CD4-positive, alpha-beta T cell (primary cell): Measurements from ENCODE around the gene CKB. TPM values are rescaled to one million over a fixed set of nuclear protein-coding genes. Genes with fewer than 3 reads are reported as not detected.

ENCODE experiments used
- ATAC-seq: fragments of 200-7000 bp; cut with Tn5 transposase; one replicate; pipeline ENCODE4 v1.10.0; 2022; ENCODE audit warnings: mild to moderate bottlenecking; ENCODE audit not compliant: poor library complexity
- CTCF ChIA-PET: fragments of 350-600 bp; sonication (Branson Sonifier 250); formaldehyde crosslinking; loops from one replicate; lab custom pipeline; 2021; ENCODE audit warnings: antibody characterized with exemption, inconsistent platforms; lab: Charles Lee
- POLR2A ChIA-PET: fragments of 350-600 bp; sonication (Branson Sonifier 250); formaldehyde crosslinking; loops from one replicate; lab custom pipeline; 2021; ENCODE audit warnings: antibody characterized with exemption, inconsistent platforms; lab: Charles Lee
- DNase-seq, 14 experiments: peaks; one replicate each; pipeline ENCODE4 v3.0.0-alpha.2; 2013 to 2020; ENCODE audit warnings: mixed read lengths in 2 of 14
- H3K27ac ChIP-seq, 2 donors: one replicate each; pipeline versions ENCODE4 v1.5.1 to v1.7.0; 2013; ENCODE audit warnings: low read length in 2 of 2, low read depth in 1 of 2, mild to moderate bottlenecking in 1 of 2
- H3K27me3 ChIP-seq, 2 experiments: 1 replicate in 1 of 2; 2 replicates in 1 of 2; pipeline versions ENCODE4 v1.6.1 to v1.7.0; 2013; ENCODE audit warnings: low read length in 2 of 2, control low read depth in 1 of 2, mild to moderate bottlenecking in 1 of 2, moderate library complexity in 1 of 2; ENCODE audit not compliant: insufficient read depth in 2 of 2, control insufficient read depth in 1 of 2
- H3K36me3 ChIP-seq: one replicate; pipeline ENCODE4 v1.6.1; 2013; ENCODE audit warnings: low read length, control low read depth; ENCODE audit not compliant: insufficient read depth
- H3K4me1 ChIP-seq: one replicate; pipeline ENCODE4 v1.6.1; 2013; ENCODE audit warnings: low read length, control low read depth; ENCODE audit not compliant: insufficient read depth
- H3K4me3 ChIP-seq: one replicate; pipeline ENCODE4 v1.5.1; 2013; ENCODE audit warnings: mild to moderate bottlenecking, low read length, moderate library complexity
- H3K9me3 ChIP-seq, 2 experiments: 1 replicate in 1 of 2; 2 replicates in 1 of 2; pipeline versions ENCODE4 v1.6.1 to v1.7.0; 2013; ENCODE audit warnings: low read length in 2 of 2, mild to moderate bottlenecking in 2 of 2, control low read depth in 1 of 2, moderate library complexity in 1 of 2; ENCODE audit not compliant: control insufficient read depth in 1 of 2, insufficient read depth in 1 of 2
- H3K27ac Mint-ChIP-seq: one replicate; pipeline ENCODE4 v1.8.0; 2020; ENCODE audit warnings: mixed read lengths
- H3K27me3 Mint-ChIP-seq: one replicate; pipeline ENCODE4 v1.8.0; 2021; ENCODE audit warnings: mixed read lengths
- H3K36me3 Mint-ChIP-seq: one replicate; pipeline ENCODE4 v1.8.0; 2021; ENCODE audit warnings: low read depth, mixed read lengths
- H3K4me1 Mint-ChIP-seq: one replicate; pipeline ENCODE4 v1.8.0; 2021; ENCODE audit warnings: low read depth, mixed read lengths
- H3K4me3 Mint-ChIP-seq: one replicate; pipeline ENCODE4 v1.8.0; 2020; ENCODE audit warnings: mild to moderate bottlenecking, mixed read lengths
- H3K9me3 Mint-ChIP-seq: one replicate; pipeline ENCODE4 v1.8.0; 2020; ENCODE audit warnings: mixed read lengths
- intact Hi-C, 2 experiments: fragments of 100-400 bp; cut with DNase I in 1 of 2; cut with micrococcal nuclease in 1 of 2; formaldehyde crosslinking; loops; one replicate each; pipeline versions ENCODE4 v1.15.1 to v1.9.0; 2023 to 2025; cut with DNase I, micrococcal nuclease
- total RNA-seq, 174 experiments: library from RNA in 2 of 174; stranded (reverse) in 2 of 174; gene quantifications; one replicate each; pipeline ENCODE4 v1.2.3 and lab custom pipeline; 2021 to 2026
- TF ChIP-seq, protein P1 (sequence below): fragments of 200-600 bp; IDR thresholded peaks from one replicate; pipeline ENCODE4 v1.8.0; 2022; ENCODE audit warnings: antibody characterized with exemption, mild to moderate bottlenecking

CKB gene
- total RNA-seq, 2 experiments from 2014 or later = 5.8 to 6.6 TPM

DNA sequence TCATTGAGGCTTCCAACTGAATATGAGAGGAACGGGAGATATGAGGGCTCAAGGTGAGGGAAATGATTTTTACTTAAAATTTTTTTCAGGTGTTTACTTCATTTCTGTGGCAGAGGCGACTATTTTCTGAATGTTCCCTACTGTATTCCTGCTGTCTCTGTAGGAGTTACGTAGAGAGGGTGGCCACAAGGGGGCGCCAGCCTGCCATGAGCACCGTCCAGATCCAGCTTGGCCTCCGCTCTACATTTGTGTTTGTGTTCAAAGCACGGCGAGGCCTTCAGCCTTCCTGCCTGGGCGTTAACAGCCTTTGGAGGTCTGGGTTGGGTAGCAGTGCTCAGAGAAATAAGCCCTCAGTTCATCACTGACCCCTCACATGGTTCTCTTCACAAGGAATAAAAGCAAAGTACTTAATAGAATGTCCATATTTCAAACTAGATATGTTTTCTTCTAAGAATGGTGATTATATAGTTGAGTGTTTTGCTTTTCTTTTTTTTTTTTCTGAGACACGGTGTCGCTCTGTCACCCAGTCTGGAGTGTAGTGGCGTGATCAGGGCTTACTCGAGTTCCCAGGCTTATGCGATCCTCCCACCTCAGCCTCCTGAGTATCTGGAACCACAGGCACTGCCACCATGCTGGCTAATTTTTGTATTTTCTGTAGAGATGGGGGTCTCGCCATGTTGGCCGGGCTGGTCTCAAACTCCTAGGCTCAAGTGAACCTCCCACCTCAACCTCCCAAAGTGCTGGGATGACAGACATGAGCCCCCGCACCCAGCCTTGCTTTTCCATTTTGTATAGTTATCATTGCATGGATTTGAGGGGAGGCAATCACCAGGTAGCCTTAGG is 22.3 kb downstream of the CKB start:
- TF ChIP-seq, protein P1, sequence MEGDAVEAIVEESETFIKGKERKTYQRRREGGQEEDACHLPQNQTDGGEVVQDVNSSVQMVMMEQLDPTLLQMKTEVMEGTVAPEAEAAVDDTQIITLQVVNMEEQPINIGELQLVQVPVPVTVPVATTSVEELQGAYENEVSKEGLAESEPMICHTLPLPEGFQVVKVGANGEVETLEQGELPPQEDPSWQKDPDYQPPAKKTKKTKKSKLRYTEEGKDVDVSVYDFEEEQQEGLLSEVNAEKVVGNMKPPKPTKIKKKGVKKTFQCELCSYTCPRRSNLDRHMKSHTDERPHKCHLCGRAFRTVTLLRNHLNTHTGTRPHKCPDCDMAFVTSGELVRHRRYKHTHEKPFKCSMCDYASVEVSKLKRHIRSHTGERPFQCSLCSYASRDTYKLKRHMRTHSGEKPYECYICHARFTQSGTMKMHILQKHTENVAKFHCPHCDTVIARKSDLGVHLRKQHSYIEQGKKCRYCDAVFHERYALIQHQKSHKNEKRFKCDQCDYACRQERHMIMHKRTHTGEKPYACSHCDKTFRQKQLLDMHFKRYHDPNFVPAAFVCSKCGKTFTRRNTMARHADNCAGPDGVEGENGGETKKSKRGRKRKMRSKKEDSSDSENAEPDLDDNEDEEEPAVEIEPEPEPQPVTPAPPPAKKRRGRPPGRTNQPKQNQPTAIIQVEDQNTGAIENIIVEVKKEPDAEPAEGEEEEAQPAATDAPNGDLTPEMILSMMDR = peak; percentile 85
- Mint-ChIP-seq H3K4me1 (peaks cover 16% of the 10 kb centered on the region), H3K36me3 (peaks cover 68% of the 10 kb centered on the region), H3K9me3 (no peaks in the 10 kb centered on the region), H3K4me3 (no peak overlapping the region), H3K27me3 (no peaks in the 10 kb centered on the region), H3K27ac (peak overlapping the region; percentile 59)
- Histone ChIP-seq H3K27ac (no peak overlapping the region), H3K4me3 (no peak overlapping the region), H3K4me1 (peaks cover 7% of the 10 kb centered on the region), H3K36me3 (peaks cover 70% of the 10 kb centered on the region), H3K27me3 (no peaks in the 10 kb centered on the region), H3K9me3 (no peaks in the 10 kb centered on the region)
- ChIA-PET CTCF (interaction anchor here (0.5 to 2.2 kb wide), 16 partner anchors 8 to 227 kb away, joined by 3 to 7 read pairs (median 3); partner anchors contain the start of gene CKB), POLR2A (interaction anchor here (0.6 kb wide), 1 partner anchor 62 kb away, joined by 3 read pairs; the partner anchor contains the start of gene BAG5)
- ATAC-seq = peak; percentile 93
- peak; percentile 68 to 88 (median 73) for DNase-seq
- intact Hi-C loops = loop anchor here (1.0 kb wide), 1 partner anchor 46 kb away; no protein-coding TSS in a partner anchor

DNA sequence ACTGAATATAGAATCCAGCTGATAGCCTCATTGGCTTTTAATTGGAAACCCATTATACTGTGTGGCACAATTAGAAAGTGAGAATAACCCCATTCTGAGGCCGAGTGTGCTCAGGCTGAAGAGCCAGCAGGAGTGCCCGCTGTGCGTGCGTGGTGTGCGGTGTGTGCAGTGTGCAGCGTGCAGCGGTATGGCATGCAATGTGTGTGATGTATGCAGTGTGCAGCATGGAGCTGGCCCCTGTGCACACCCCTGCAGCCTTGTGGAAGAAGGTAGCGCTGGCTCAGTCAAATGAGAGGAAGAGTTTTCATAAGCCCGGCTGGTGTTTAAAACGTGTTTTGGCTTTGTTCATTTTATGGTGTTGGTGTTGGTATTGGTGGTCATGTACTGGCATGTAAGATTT is 22.9 kb downstream of the CKB start:
- no peaks in the 10 kb centered on the region for H3K9me3 ChIP-seq
- Mint-ChIP-seq H3K9me3 (no peaks in the 10 kb centered on the region), H3K4me1 (peaks cover 16% of the 10 kb centered on the region), H3K36me3 (peaks cover 68% of the 10 kb centered on the region), H3K4me3 (no peak overlapping the region), H3K27ac (peak overlapping the region; percentile 59), H3K27me3 (no peaks in the 10 kb centered on the region)
- TF ChIP-seq, protein P1 = no peak
- no peak for DNase-seq
- POLR2A ChIA-PET = no interaction called here
- intact Hi-C loops = loop anchor here (1.0 kb wide), 1 partner anchor 47 kb away; no protein-coding TSS in a partner anchor
- H3K4me1 ChIP-seq = peaks cover 7% of the 10 kb centered on the region
- H3K27ac ChIP-seq = no peak overlapping the region
- CTCF ChIA-PET = interaction anchor here (0.8 to 2.2 kb wide), 9 partner anchors 10 to 62 kb away, joined by 3 to 7 read pairs (median 4); no protein-coding TSS in a partner anchor
- no peaks in the 10 kb centered on the region for H3K27me3 ChIP-seq
- peaks cover 70% of the 10 kb centered on the region for H3K36me3 ChIP-seq
- peak; percentile 31 for ATAC-seq
- no peak overlapping the region for H3K4me3 ChIP-seq

DNA sequence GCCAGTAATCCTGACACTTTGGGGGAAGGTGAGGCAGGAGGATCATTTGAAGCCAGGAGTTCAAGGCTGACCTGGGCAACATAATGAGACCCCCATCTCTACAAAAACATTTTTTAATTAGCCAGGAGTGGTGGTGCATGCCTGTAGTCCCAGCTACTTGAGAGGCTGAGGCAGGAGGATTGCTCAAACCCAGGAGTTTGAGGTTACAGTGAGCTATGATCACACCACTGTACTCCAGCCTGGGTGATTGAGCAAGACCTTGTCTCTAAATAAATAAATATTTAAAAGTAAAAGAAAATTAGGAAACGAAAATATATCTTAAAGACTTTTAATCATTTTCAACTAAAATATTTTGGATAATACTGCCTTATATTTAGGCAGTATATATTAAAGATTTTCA is 25.9 kb downstream of the CKB start:
- TF ChIP-seq, protein P1 = no peak
- DNase-seq (no peak), ATAC-seq (no peak)
- Mint-ChIP-seq H3K4me1 (peaks cover 16% of the 10 kb centered on the region), H3K27me3 (no peaks in the 10 kb centered on the region), H3K27ac (no peak overlapping the region), H3K9me3 (no peaks in the 10 kb centered on the region), H3K36me3 (peaks cover 57% of the 10 kb centered on the region), H3K4me3 (no peak overlapping the region)
- Histone ChIP-seq H3K9me3 (no peaks in the 10 kb centered on the region), H3K4me1 (peaks cover 7% of the 10 kb centered on the region), H3K4me3 (no peak overlapping the region), H3K27ac (no peak overlapping the region), H3K36me3 (peaks cover 69% of the 10 kb centered on the region), H3K27me3 (no peaks in the 10 kb centered on the region)
- CTCF ChIA-PET = no interaction called here
- POLR2A ChIA-PET = no interaction called here
- intact Hi-C loops = no loop called here
